ENCODE data around the gene TNIP2.

GRCh38 chr4:2733001-2733843 lies 22.9 kb downstream of the TNIP2 start:
- TF ChIP-seq CTCF (IDR thresholded peaks at IDR 0.05; ENCODE audit: low read depth, low read length), result no peak
- no peak for TF ChIP-seq EZH2phosphoT487 (IDR thresholded peaks at IDR 0.05; ENCODE audit: low read depth)

All from OCI-LY3 (cell line).